HCT116 (cell line): ENCODE data around the gene ERC1. TPM values are rescaled to one million over a fixed set of nuclear protein-coding genes. Genes with fewer than 3 reads are reported as not detected.

Experiments
- ATAC-seq: fragments of 200-7000 bp; cut with Tn5 transposase; 2 replicates; pipeline ENCODE4 v1.9.1; 2020; ENCODE audit warnings: mild to moderate bottlenecking, moderate library complexity
- BruUV-seq: library from RNA; stranded (reverse); fragments of 400-500 nt; replicated peaks from 2 replicates; lab custom pipeline; 2021; lab: Mats Ljungman, UMichigan
- CTCF ChIA-PET: fragments of 300-600 bp; sonication (Branson Sonifier 250); formaldehyde crosslinking; loops from one replicate; lab custom pipeline; 2021; ENCODE audit warnings: antibody characterized with exemption; lab: Charles Lee
- POLR2A ChIA-PET: fragments of 300-600, 350-600 bp; sonication (Branson Sonifier 250); formaldehyde crosslinking; loops from one replicate; lab custom pipeline; 2021; ENCODE audit warnings: antibody characterized with exemption; lab: Charles Lee
- RAD21 ChIA-PET, 2 experiments: fragments of 300-600 bp; sonication (Branson Sonifier 250); formaldehyde crosslinking; loops; one replicate each; lab custom pipeline; 2023; ENCODE audit warnings: low total read pairs in 2 of 2; ENCODE audit not compliant: uncharacterized antibody in 2 of 2, unreplicated experiment in 2 of 2, low non-redundant PET in 1 of 2; lab: Charles Lee
- DNase-seq: peaks from one replicate; pipeline ENCODE4 v3.0.0-alpha.2; 2010; ENCODE audit warnings: low read depth, low spot score
- H2AFZ ChIP-seq: fragments of 200-600 bp; shearing (Covaris generic), sonication (generic); 2 replicates; pipeline ENCODE4 v1.6.1; 2017; ENCODE audit warnings: low read depth, mixed run types, mixed read lengths, antibody characterized with exemption, low read length; ENCODE audit not compliant: poor library complexity, severe bottlenecking
- H3K27ac ChIP-seq: 2 replicates; pipeline ENCODE4 v1.5.1; 2012; ENCODE audit warnings: low read depth, low read length
- H3K27me3 ChIP-seq: fragments of 200-600 bp; sonication (generic); 2 replicates; pipeline ENCODE4 v1.6.1; 2016; ENCODE audit warnings: mixed run types, low read length, mixed read lengths; ENCODE audit not compliant: insufficient read depth
- H3K36me3 ChIP-seq, 2 experiments: fragments of 200-500 bp in 1 of 2; fragments of 200-600 bp in 1 of 2; sonication (Bioruptor generic) in 1 of 2; sonication (generic) in 1 of 2; 2 replicates each; pipeline versions ENCODE4 v1.5.1 to v1.6.1; 2014 to 2016; ENCODE audit warnings: low read length in 2 of 2, inconsistent platforms in 1 of 2, mixed read lengths in 1 of 2, mixed run types in 1 of 2; ENCODE audit not compliant: insufficient read depth in 2 of 2, control insufficient read depth in 1 of 2
- H3K4me1 ChIP-seq, 2 experiments: fragments of 200-600 bp in 1 of 2; sonication (generic) in 1 of 2; 2 replicates each; pipeline versions ENCODE4 v1.5.1 to v1.6.1; 2012 to 2017; ENCODE audit warnings: low read length in 2 of 2, inconsistent platforms in 1 of 2, mild to moderate bottlenecking in 1 of 2, mixed read lengths in 1 of 2, mixed run types in 1 of 2, moderate library complexity in 1 of 2; ENCODE audit not compliant: insufficient read depth in 2 of 2, control insufficient read depth in 1 of 2
- H3K4me2 ChIP-seq: fragments of 200-600 bp; sonication (generic); 2 replicates; pipeline ENCODE4 v1.6.1; 2017; ENCODE audit warnings: mixed run types, low read length, mixed read lengths
- H3K4me3 ChIP-seq, 2 experiments: fragments of 200-600 bp in 1 of 2; sonication (generic) in 1 of 2; replicated peaks in 1 of 2; 2 replicates each; pipeline ENCODE4 v1.5.1; 2011 to 2016; ENCODE audit warnings: low read length in 2 of 2, control low read depth in 1 of 2, low read depth in 1 of 2, mild to moderate bottlenecking in 1 of 2, mixed read lengths in 1 of 2, mixed run types in 1 of 2
- H3K79me2 ChIP-seq: fragments of 200-600 bp; sonication (generic); 2 replicates; pipeline ENCODE4 v1.6.1; 2017; ENCODE audit warnings: mild to moderate bottlenecking, mixed run types, low read length, moderate library complexity, mixed read lengths; ENCODE audit not compliant: insufficient read depth
- H3K9ac ChIP-seq: fragments of 200-600 bp; sonication (generic); 2 replicates; pipeline ENCODE4 v1.6.1; 2016; ENCODE audit warnings: low read length, mixed read lengths
- H3K9me2 ChIP-seq: fragments of 200-600 bp; sonication (generic), shearing (Covaris generic); 2 replicates; pipeline ENCODE4 v1.6.1; 2017; ENCODE audit warnings: mixed run types, mild to moderate bottlenecking, moderate library complexity; ENCODE audit not compliant: insufficient read depth
- H3K9me3 ChIP-seq, 2 experiments: fragments of 200-500 bp in 1 of 2; fragments of 200-600 bp in 1 of 2; sonication (Bioruptor generic) in 1 of 2; sonication (generic) in 1 of 2; 2 replicates each; pipeline ENCODE4 v1.6.1; 2014 to 2017; ENCODE audit warnings: low read length in 2 of 2, mixed read lengths in 2 of 2, inconsistent platforms in 1 of 2, low read depth in 1 of 2, mild to moderate bottlenecking in 1 of 2, mixed run types in 1 of 2, moderate library complexity in 1 of 2; ENCODE audit not compliant: control insufficient read depth in 1 of 2, insufficient read depth in 1 of 2
- H4K20me1 ChIP-seq: fragments of 200-600 bp; sonication (generic), shearing (Covaris generic); 2 replicates; pipeline ENCODE4 v1.6.1; 2017; ENCODE audit warnings: mixed run types, mild to moderate bottlenecking, moderate library complexity; ENCODE audit not compliant: insufficient read depth
- ELF1 ChIP-seq: IDR thresholded peaks from 2 replicates; pipeline ENCODE4 v1.6.1; 2012; ENCODE audit warnings: low read depth, borderline replicate concordance
- EZH2phosphoT487 ChIP-seq: fragments of 200-600 bp; IDR thresholded peaks from 2 replicates; pipeline ENCODE4 v1.6.1; 2018; ENCODE audit warnings: antibody characterized with exemption, borderline replicate concordance
- MAX ChIP-seq: IDR thresholded peaks from 2 replicates; pipeline ENCODE4 v1.6.1; 2012
- POLR2AphosphoS5 ChIP-seq: IDR thresholded peaks from 2 replicates; pipeline ENCODE4 v1.6.1; 2011; ENCODE audit warnings: mild to moderate bottlenecking, low read depth, low read length, moderate library complexity
- RAD21 ChIP-seq: IDR thresholded peaks from 2 replicates; pipeline ENCODE4 v1.6.1; 2012; ENCODE audit warnings: low read depth, mild to moderate bottlenecking
- SRF ChIP-seq: IDR thresholded peaks from 2 replicates; pipeline ENCODE4 v1.6.1; 2012; ENCODE audit warnings: low read depth
- TCF7L2 ChIP-seq: IDR thresholded peaks from 2 replicates; pipeline ENCODE4 v1.7.0; 2011; ENCODE audit warnings: borderline replicate concordance, inconsistent platforms; ENCODE audit not compliant: insufficient read depth, insufficient read length; ENCODE audit errors: extremely low read depth
- YY1 ChIP-seq: IDR thresholded peaks from 2 replicates; pipeline ENCODE4 v1.6.1; 2011; ENCODE audit warnings: low read length, low read depth, moderate library complexity, mild to moderate bottlenecking; ENCODE audit not compliant: insufficient replicate concordance; ENCODE audit errors: extremely low read depth
- ZBTB33 ChIP-seq: IDR thresholded peaks from 2 replicates; pipeline ENCODE4 v1.6.1; 2011; ENCODE audit warnings: mild to moderate bottlenecking, low read length, moderate library complexity; ENCODE audit not compliant: insufficient replicate concordance; ENCODE audit errors: extremely low read depth
- intact Hi-C: fragments of 100-400 bp; cut with micrococcal nuclease; formaldehyde crosslinking; loops from 2 replicates; pipeline ENCODE4 v1.10.0; 2022
- total RNA-seq: library from RNA; stranded (reverse); gene quantifications from one replicate; pipeline ENCODE4 v1.2.1, GENCODE V29; 2021; ENCODE audit not compliant: unreplicated experiment
- TF ChIP-seq, protein P1 (sequence below), 3 experiments: fragments of 200-600 bp in 1 of 3; sonication (generic) in 1 of 3; IDR thresholded peaks in 2 of 3; conservative IDR thresholded peaks in 1 of 3; 2 replicates each; pipeline ENCODE4 v1.5.1; 2012 to 2017; ENCODE audit warnings: low read depth in 2 of 3, low read length in 2 of 3, antibody characterized with exemption in 1 of 3, borderline replicate concordance in 1 of 3, control low read depth in 1 of 3, mild to moderate bottlenecking in 1 of 3, mixed read lengths in 1 of 3, mixed run types in 1 of 3, moderate library complexity in 1 of 3; ENCODE audit not compliant: insufficient read depth in 1 of 3
- TF ChIP-seq, protein P2 (sequence below): IDR thresholded peaks from 2 replicates; pipeline ENCODE4 v1.6.1; 2012; ENCODE audit warnings: low read depth

ERC1 gene
- total RNA-seq, 1 experiment from 2014 or later: 41.9 TPM

DNA sequence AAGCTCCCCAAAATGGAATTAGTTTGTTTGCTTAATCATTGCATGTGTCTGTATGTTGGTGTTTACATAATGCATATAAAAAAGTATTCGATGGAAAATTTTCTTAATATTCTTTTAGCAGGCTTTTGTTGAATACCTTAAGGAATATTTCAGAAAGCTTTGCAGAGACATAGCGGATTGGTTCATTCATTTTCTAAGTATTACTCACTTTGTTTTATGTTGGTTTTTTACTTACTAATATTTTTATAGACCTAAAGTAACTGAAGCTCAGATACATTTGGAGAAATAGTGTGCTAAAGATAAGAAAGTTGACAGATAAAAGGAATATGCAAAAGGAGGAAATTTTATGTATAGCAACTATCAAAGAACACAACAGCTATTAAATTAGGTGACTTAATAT lies 191.0 kb downstream of the ERC1 start:
- H3K4me2 ChIP-seq: no peak overlapping the region
- H3K36me3 ChIP-seq: no peaks in the 10 kb centered on the region
- ATAC-seq (no peak), DNase-seq (no peak)
- no peaks in the 10 kb centered on the region for H4K20me1 ChIP-seq
- H3K9me2 ChIP-seq: no peaks in the 10 kb centered on the region
- peaks cover 2 to 5% of the 10 kb centered on the region in 2 experiments; a peak in 3 of 4 replicates for H3K4me1 ChIP-seq
- no peak overlapping the region for H2AFZ ChIP-seq
- CTCF ChIA-PET: no interaction called here
- no TSS peak for BruUV-seq
- H3K9me3 ChIP-seq: no peaks in the 10 kb centered on the region
- no peaks in the 10 kb centered on the region for H3K27me3 ChIP-seq
- no peak for TF ChIP-seq POLR2AphosphoS5
- H3K27ac ChIP-seq: no peak overlapping the region
- POLR2A ChIA-PET: no interaction called here
- RAD21 ChIA-PET: no interaction called here
- no peak overlapping the region for H3K4me3 ChIP-seq
- intact Hi-C loops: no loop called here
- H3K9ac ChIP-seq: no peak overlapping the region
- no peaks in the 10 kb centered on the region for H3K79me2 ChIP-seq

DNA sequence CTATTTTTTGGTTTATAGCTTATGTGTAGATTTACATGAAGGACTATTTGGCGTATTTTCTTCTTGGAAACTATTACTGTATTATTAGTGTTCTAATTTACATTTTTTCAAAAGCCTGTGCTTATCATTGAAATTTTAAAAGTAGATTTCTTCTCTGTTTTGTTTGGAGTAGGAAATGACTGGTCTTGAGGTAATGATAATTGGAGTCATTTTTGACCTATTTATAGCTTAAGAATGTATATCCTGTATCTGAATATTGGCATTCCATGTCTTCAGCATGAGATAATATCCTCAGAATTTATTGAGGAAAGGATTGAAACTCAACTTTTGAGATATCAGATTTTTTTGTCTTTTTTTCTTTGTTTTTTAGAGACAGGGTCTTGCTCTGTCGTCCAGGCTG lies 193.4 kb downstream of the ERC1 start:
- Histone ChIP-seq H3K4me2 (no peak overlapping the region), H3K79me2 (no peaks in the 10 kb centered on the region), H3K27me3 (no peaks in the 10 kb centered on the region), H3K4me1 (peaks cover 2 to 5% of the 10 kb centered on the region in 2 experiments; a peak in 3 of 4 replicates), H3K27ac (no peak overlapping the region), H3K9me2 (no peaks in the 10 kb centered on the region), H3K36me3 (no peaks in the 10 kb centered on the region), H4K20me1 (no peaks in the 10 kb centered on the region), H2AFZ (no peak overlapping the region), H3K9me3 (no peaks in the 10 kb centered on the region), H3K9ac (no peak overlapping the region), H3K4me3 (no peak overlapping the region)
- intact Hi-C loops: no loop called here
- CTCF ChIA-PET: no interaction called here
- BruUV-seq: no TSS peak
- ATAC-seq (no peak), DNase-seq (no peak)
- POLR2A ChIA-PET: no interaction called here
- RAD21 ChIA-PET: no interaction called here
- TF ChIP-seq, protein P1, sequence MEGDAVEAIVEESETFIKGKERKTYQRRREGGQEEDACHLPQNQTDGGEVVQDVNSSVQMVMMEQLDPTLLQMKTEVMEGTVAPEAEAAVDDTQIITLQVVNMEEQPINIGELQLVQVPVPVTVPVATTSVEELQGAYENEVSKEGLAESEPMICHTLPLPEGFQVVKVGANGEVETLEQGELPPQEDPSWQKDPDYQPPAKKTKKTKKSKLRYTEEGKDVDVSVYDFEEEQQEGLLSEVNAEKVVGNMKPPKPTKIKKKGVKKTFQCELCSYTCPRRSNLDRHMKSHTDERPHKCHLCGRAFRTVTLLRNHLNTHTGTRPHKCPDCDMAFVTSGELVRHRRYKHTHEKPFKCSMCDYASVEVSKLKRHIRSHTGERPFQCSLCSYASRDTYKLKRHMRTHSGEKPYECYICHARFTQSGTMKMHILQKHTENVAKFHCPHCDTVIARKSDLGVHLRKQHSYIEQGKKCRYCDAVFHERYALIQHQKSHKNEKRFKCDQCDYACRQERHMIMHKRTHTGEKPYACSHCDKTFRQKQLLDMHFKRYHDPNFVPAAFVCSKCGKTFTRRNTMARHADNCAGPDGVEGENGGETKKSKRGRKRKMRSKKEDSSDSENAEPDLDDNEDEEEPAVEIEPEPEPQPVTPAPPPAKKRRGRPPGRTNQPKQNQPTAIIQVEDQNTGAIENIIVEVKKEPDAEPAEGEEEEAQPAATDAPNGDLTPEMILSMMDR (IDR thresholded peaks at IDR 0.05 in 2 of 3, conservative IDR thresholded peaks at IDR 0.05 in 1 of 3; ENCODE audit: borderline replicate concordance in 1 of 3, insufficient read depth in 1 of 3, low read depth in 2 of 3, low read length in 2 of 3): no peak
- TF ChIP-seq TCF7L2 (no peak), RAD21 (no peak), YY1 (no peak), EZH2phosphoT487 (no peak), POLR2AphosphoS5 (no peak), ZBTB33 (no peak), MAX (no peak), SRF (no peak), ELF1 (no peak)
- TF ChIP-seq, protein P2, sequence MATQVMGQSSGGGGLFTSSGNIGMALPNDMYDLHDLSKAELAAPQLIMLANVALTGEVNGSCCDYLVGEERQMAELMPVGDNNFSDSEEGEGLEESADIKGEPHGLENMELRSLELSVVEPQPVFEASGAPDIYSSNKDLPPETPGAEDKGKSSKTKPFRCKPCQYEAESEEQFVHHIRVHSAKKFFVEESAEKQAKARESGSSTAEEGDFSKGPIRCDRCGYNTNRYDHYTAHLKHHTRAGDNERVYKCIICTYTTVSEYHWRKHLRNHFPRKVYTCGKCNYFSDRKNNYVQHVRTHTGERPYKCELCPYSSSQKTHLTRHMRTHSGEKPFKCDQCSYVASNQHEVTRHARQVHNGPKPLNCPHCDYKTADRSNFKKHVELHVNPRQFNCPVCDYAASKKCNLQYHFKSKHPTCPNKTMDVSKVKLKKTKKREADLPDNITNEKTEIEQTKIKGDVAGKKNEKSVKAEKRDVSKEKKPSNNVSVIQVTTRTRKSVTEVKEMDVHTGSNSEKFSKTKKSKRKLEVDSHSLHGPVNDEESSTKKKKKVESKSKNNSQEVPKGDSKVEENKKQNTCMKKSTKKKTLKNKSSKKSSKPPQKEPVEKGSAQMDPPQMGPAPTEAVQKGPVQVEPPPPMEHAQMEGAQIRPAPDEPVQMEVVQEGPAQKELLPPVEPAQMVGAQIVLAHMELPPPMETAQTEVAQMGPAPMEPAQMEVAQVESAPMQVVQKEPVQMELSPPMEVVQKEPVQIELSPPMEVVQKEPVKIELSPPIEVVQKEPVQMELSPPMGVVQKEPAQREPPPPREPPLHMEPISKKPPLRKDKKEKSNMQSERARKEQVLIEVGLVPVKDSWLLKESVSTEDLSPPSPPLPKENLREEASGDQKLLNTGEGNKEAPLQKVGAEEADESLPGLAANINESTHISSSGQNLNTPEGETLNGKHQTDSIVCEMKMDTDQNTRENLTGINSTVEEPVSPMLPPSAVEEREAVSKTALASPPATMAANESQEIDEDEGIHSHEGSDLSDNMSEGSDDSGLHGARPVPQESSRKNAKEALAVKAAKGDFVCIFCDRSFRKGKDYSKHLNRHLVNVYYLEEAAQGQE: no peak
